LoVo (cell line): ENCODE results near the gene PHF1.

Experiments used
- DNase-seq: peaks from one replicate; pipeline ENCODE4 v3.0.0-alpha.2; 2016; ENCODE audit warnings: low spot score

The PHF1 gene

GRCh38 chr6:33418690-33419291 lies 8.0 kb downstream of the PHF1 start:
- no peak for DNase-seq

- DNase-seq, result no peak
Measured at GRCh38 chr6:33419580-33420490, 9.0 kb downstream of the PHF1 start, which contains the start of gene SYNGAP1. SYNGAP1 (plus strand) TSS chr6:33420065; CDS start chr6:33420265, 200 bp downstream.

- DNase-seq, result no peak
Measured at GRCh38 chr6:33420491-33421343, 9.9 kb downstream of the PHF1 start.

GRCh38 chr6:33421344-33421643 lies 10.5 kb downstream of the PHF1 start:
- DNase-seq, result no peak

GRCh38 chr6:33423777-33424176 lies 13.0 kb downstream of the PHF1 start:
- no peak for DNase-seq

GRCh38 chr6:33424855-33425667 lies 14.2 kb downstream of the PHF1 start:
- no peak for DNase-seq

- peak; percentile 80 for DNase-seq
Measured at GRCh38 chr6:33425668-33426577, 15.1 kb downstream of the PHF1 start.

GRCh38 chr6:33426590-33427511 lies 16.0 kb downstream of the PHF1 start:
- no peak for DNase-seq

GRCh38 chr6:33427585-33428223 lies 16.9 kb downstream of the PHF1 start:
- peak; percentile 38 for DNase-seq

GRCh38 chr6:33428224-33428965 lies 17.6 kb downstream of the PHF1 start:
- DNase-seq, result peak; percentile 25

- DNase-seq, result no peak
Measured at GRCh38 chr6:33428966-33429749, 18.3 kb downstream of the PHF1 start.

GRCh38 chr6:33429750-33430052 lies 18.9 kb downstream of the PHF1 start:
- DNase-seq, result no peak

- no peak for DNase-seq
Measured at GRCh38 chr6:33430334-33430733, 19.5 kb downstream of the PHF1 start.

GRCh38 chr6:33430991-33431879 lies 20.4 kb downstream of the PHF1 start:
- no peak for DNase-seq

GRCh38 chr6:33431880-33432541 lies 21.2 kb downstream of the PHF1 start:
- DNase-seq, result no peak

GRCh38 chr6:33432546-33432945 lies 21.7 kb downstream of the PHF1 start:
- DNase-seq, result no peak
